ENCODE results near the gene IFNA1. TPM values are rescaled to one million over a fixed set of nuclear protein-coding genes. Genes with fewer than 3 reads are reported as not detected.

Gene IFNA1
- total RNA-seq, 1 experiment from 2014 or later = not detected

DNA sequence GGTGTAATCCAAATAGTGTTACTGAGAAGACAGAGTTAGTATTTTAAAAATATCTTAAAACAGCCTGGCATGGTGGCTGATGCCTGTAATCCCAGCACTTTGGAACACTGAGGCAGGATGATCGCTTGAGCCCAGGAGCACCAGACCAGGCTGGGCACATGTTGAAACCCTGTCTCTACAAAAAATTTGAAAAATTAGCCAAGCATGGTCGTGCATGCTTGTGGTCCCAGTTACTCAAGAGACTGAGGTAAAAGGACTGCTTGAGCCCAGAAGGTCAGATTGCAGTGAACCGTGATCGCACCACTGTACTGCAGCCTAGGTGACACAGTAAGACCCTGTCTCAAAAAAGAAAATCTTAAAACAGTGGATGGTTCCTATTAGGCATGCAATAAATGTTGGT, 12.4 kb downstream of the IFNA1 start:
- no peak overlapping the region for H2BK15ac ChIP-seq (ENCODE audit: low read depth, low read length)
- no peak overlapping the region for H4K5ac ChIP-seq (ENCODE audit: insufficient read length, low read depth, low read length)
- H3T11ph ChIP-seq (ENCODE audit: low read length) = no peak overlapping the region
- H3K18ac ChIP-seq (ENCODE audit: insufficient read length, low read depth, low read length) = no peak overlapping the region
- H3K4me1 Mint-ChIP-seq = peaks cover 13 to 20% of the 10 kb centered on the region in 2 experiments
- no peak overlapping the region for H3K4me2 ChIP-seq (ENCODE audit: insufficient read depth, insufficient read length, low read length)
- H2BK20ac ChIP-seq (ENCODE audit: low read depth, low read length, poor library complexity, severe bottlenecking) = no peak overlapping the region
- H3K9ac ChIP-seq (ENCODE audit: extremely low read depth, insufficient read length, low read length) = no peak overlapping the region
- WGBS (ENCODE audit: extremely low coverage, insufficient read length, low lambda C conversion rate) = no CpG with 5 or more reads among the region's 4 CpGs
- no peak overlapping the region for H3K4ac ChIP-seq (ENCODE audit: low read depth, low read length)
- no peak overlapping the region for H4K91ac ChIP-seq (ENCODE audit: insufficient read length, low read depth, low read length)
- no peaks in the 10 kb centered on the region for H3K79me2 ChIP-seq (ENCODE audit: insufficient read depth, low read length)
- H3K79me1 ChIP-seq (ENCODE audit: insufficient read depth, low read depth, low read length, poor library complexity, severe bottlenecking) = no peaks in the 10 kb centered on the region
- no peaks in the 10 kb centered on the region for H3K9me3 ChIP-seq (ENCODE audit: control insufficient read depth, low read depth, low read length)
- H3K27me3 Mint-ChIP-seq (ENCODE audit: low read depth) = peaks cover 6% of the 10 kb centered on the region; the same call in 1 of the 2 replicates
- no peak overlapping the region for H3K4me3 Mint-ChIP-seq
- no peaks in the 10 kb centered on the region for H3K36me3 Mint-ChIP-seq (ENCODE audit: insufficient read depth in 1 of 3, low read depth in 3 of 3)
- no peak for TF ChIP-seq CTCF (conservative IDR thresholded peaks at IDR 0.05)
- no peaks in the 10 kb centered on the region for H3K23me2 ChIP-seq (ENCODE audit: insufficient read length, low read depth, low read length, poor library complexity, severe bottlenecking)
- no peak overlapping the region for H2BK5ac ChIP-seq (ENCODE audit: insufficient read length, low read length)
- H3K56ac ChIP-seq (ENCODE audit: insufficient read length, low read depth, low read length) = no peak overlapping the region
- DNase-seq = no peak
- H3K9me3 Mint-ChIP-seq = no peaks in the 10 kb centered on the region
- no peaks in the 10 kb centered on the region for H4K20me1 ChIP-seq (ENCODE audit: control insufficient read depth, insufficient read depth, insufficient read length)
- no peak overlapping the region for H2AK5ac ChIP-seq (ENCODE audit: insufficient read length, low read length)
- no peak overlapping the region for H2AFZ ChIP-seq (ENCODE audit: low read length)
- H3K23ac ChIP-seq (ENCODE audit: insufficient read length, low read depth, low read length) = no peak overlapping the region
- H3K27me3 ChIP-seq (ENCODE audit: insufficient read depth, low read length) = no peaks in the 10 kb centered on the region; the same call in 1 of the 2 replicates
- peaks cover 5% of the 10 kb centered on the region for H3K4me1 ChIP-seq (ENCODE audit: insufficient read depth, low read length)
- H3K14ac ChIP-seq (ENCODE audit: insufficient read depth, low read length) = no peak overlapping the region
- H4K8ac ChIP-seq (replicated peaks; ENCODE audit: insufficient read length, low read depth, low read length) = no peak overlapping the region
- no peak overlapping the region for H3K27ac ChIP-seq (ENCODE audit: insufficient read length, low read depth, low read length)
- no peak overlapping the region for H3K27ac Mint-ChIP-seq
- no peak overlapping the region for H2BK120ac ChIP-seq (ENCODE audit: low read depth, low read length, poor library complexity, severe bottlenecking)
- H2BK12ac ChIP-seq (ENCODE audit: insufficient read length, low read depth, low read length) = no peak overlapping the region
